Ecto neural progenitor cell (in vitro differentiated cells): ENCODE data around the gene ZRANB1.
"Not testable (repeated sequence)": the region's sequence is repeated elsewhere in the genome, so short reads cannot be mapped to it uniquely, and the experiment has no call there.

Source experiments
- DNase-seq: peaks from one replicate; pipeline ENCODE4 v3.0.0-alpha.2; 2018; ENCODE audit warnings: low spot score

The ZRANB1 gene

DNA sequence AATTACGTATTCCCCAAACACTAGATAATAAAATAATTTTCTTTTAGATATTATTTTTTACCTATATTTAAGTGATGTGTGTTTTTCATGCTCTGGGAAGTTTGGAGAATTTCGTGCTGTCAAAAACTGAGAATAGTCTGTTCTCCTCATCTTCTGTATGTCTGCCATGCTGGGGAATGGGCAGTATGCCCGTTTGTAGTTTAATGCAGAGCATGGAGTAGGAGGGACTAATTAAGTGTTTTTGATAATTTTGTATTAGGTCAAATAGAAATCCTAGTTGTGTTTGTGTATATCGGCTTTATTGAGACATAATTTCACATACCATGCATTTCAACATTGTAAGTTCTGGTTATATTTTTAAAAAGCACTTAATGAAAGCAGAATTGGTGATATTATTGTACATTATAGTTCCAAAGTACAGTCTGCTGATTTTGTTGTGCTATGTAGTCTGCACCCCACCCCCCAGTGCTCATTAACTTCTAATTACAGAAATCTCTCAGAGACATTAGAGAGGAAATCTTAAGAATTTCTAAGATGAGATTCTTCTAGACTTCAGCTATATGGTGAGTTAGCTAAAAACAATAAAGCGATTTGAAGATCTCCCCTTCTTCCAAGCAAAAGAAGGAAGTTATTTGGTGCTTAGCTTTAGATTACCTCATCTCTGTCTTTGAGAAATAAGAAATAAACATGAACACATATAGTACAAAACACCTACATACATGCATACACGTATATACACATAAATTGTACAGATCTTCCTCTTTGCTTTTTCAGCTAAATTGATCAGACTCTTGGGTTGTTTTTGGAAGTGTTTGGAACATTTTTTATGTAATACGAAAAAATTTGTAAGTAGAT is 22.2 kb downstream of the ZRANB1 start:
- DNase-seq, result no peak

DNA sequence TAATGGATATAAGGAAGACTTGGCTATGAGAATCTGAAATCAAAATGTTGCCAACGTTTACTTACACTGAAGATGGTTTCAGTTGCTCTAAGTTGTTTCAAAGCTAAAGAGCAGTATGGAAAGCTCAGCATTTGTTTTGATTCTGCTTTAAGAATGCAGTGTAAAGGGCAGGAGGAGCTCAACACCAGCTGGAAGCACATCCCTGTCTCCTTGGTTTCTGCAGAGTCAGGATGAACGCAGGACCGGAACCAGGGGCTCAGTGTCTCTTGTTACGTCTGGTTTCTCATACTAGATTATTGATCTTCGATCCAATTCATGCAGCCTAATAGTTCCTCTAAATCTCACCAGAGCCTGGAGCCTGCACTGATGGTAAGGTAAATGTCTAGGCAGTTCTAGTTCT is 24.1 kb downstream of the ZRANB1 start:
- DNase-seq, result no peak

DNA sequence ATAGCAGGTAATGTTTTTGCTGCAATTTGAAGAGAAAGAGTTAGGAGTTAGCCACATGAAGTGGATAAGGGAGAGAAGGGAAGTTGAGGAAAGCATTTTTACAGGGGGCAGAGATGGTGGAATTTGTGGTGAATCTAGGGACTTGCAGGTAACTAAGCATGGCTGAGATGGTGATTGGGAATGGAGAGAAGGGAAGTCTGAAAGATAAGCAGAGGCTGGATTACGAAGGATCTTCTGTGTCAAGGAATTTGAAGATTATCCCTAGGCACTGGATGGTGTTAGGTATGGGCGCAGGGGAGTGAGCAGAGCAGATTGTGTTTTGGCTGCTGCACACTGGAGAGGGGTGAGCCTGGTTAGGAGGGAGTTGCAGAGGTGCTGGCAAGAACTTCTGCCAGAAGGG is 25.3 kb downstream of the ZRANB1 start:
- DNase-seq, result no peak

DNA sequence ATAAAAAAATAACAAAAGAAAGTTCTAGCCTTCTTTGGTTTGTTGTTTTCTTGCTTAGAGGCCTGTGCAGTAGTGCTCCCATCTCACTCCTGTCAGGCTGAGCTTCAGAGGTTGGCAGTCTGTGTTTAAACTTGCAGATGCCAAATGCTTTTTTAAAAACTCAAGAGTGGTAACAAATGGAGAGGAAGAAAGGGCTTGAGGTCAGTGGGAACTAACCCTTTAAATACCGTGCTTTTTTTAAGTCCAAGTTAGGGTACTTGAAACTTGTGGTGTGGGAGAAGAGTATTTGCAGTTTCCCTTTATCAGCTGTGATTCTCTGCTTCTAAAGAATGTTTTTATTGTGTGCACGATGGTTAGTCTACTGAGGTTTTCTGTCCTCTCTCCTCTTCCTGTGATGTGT is 29.4 kb downstream of the ZRANB1 start:
- no peak for DNase-seq

DNA sequence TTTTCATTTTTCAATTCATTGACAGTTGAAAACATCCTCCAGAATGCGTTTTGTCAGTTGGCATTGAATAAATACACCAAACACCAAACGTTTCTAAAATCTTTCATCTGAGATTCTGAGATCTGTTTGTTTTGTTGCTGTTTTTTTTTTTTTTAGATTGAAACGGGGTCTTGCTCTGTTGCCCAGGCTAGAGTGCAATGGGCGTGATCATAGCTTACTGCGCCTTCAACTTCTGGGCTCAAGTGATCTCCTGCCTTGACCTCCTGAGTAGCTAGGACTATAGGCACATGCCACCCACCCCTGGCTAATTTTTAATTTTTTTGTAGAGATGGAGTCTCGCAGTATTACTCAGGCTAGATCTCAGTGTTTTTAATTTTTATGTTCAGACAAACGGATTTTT is 30.7 kb downstream of the ZRANB1 start:
- no peak for DNase-seq

DNA sequence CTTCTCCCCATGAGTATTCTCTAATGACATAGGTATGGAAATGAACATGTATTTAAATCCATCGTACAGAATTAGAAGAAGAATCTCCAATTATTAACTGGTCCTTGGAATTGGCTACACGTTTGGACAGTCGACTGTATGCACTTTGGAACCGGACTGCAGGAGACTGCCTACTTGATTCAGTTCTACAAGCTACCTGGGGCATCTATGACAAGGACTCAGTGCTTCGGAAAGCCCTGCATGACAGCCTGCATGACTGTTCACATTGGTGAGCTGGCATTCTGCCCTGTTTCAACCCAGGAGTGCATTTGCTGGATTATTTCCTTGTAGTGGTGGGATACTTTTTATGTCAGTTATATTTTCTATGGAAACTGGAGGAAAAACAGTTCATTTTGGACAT is 32.2 kb downstream of the ZRANB1 start:
- DNase-seq, result no peak

DNA sequence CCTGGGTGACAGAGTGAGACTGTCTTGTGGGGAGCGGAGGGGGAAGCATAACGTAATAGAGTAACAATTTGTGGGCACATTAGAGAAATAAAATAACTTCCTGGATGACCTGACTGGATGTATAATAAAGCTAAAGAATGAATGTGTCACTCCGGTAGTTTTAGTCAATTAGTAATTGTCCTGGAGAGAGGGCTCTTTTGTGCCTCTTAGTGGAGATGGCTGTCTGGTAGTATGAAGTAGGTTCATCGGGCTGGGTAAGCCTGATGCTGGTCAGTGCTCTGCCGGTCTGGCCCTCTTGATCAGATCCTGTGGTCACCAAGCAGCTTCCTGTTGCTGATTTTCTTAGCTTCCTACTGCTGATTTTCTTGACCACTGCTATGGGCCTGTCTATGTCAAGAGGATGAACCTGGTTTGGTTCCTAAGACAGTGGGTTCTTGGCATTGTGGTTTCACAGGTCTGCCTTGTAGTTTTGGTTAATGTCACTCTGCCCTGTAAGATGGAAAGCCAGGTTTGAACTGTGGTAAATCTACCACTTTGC is 34.1 kb downstream of the ZRANB1 start:
- no peak for DNase-seq

DNA sequence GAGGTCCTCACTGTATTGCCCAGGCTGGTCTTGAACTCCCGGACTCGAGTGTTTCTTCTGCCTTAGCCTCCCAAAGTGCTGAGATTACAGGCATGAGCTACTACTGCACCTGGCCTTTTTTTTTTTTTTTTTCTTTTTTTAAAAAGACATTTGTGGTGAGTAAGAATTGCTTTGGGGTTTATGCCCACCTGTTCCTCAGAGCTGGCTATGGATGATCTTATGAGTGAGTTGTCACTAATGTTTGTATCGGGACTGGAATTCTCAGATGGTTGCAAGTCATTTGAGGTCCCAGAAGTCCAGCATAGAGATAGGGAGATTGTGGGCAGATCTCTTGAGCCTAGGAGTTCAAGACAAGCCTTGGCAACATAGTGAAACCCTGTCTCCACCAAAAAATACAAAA is 35.2 kb downstream of the ZRANB1 start:
- no peak for DNase-seq

DNA sequence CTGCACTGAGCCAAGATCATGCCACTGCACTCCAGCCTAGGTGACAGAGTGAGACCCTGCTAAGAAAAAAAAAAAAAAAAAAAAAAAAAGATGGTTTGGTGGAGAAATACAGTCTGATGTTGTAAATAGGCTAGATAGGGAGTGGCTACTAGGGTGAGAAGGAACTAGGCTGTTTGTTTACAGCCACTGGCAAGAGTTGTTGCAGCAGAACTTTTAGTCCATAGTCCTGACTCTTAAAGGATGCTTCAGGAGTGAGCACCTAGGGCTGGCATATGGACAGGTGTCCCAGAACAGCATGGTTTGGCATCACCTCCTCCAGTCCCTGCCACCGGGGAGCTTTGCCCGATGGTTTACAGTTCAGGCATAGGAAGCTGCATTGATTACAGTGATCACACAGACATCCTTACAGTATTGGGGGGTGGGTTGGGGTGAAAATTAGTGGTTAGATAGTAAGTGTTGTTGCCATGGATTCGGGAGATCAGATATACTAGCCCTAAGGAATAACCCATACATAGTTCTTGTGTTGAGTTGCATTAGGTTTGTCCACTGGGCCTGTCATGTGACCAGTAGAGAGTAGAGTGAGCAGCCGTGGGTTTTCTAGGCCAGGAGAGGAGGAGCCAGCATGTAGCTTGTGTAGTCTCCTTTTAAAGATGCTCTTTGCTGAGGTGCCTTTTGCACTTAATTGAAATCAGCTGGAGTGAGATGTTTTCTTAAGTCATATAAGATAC is 35.9 kb downstream of the ZRANB1 start:
- no peak for DNase-seq

DNA sequence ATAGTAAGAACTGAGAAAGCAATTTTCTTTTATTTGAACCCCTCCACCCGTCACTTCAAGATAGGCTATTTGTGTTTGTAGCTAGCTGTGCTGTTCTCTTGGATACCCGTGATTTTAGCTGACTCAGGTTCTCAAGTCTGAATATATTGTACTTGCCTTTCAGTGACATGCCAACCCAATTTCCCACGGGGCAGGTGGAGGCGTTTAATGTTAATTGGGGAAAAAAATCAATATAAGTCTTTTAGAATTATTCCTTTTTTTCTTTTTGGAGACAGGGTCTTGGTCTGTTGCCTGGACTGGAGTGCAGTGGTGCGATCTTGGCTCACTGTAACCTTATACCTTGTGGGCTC is 36.4 kb downstream of the ZRANB1 start:
- no peak for DNase-seq

DNA sequence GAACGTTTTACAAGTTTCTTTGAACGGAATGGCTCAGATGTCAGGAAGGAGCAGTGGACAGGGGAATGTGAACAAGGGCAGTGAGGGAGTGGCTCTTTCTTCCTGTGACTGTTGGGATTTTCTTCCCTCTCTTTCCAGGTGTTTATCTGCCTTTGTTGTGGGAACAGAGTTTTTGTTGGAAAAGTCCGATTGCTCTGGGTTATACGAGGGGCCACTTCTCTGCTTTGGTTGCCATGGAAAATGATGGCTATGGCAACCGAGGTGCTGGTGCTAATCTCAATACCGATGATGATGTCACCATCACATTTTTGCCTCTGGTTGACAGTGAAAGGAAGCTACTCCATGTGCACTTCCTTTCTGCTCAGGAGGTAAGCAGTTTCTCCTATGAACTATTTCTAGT is 41.4 kb downstream of the ZRANB1 start:
- no peak for DNase-seq

DNA sequence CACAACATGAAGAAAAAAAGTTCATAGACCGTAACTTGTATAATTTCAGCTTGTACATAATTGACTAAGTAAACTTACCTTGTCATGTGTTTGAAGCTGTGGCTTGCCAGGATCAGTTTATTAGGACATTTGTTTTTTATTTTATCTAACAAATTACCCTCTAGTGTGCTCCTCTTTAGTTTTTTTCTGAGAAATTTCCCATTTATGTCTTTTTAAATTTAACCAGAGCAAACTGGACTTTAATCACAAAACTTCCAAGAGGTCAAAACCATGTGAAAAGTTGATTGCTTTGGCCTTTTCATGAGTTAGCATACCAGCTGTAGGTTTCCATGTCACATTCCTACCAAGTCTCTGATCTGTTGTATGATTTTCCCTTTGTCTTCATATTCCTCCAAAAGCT is 42.5 kb downstream of the ZRANB1 start:
- DNase-seq, result no peak

DNA sequence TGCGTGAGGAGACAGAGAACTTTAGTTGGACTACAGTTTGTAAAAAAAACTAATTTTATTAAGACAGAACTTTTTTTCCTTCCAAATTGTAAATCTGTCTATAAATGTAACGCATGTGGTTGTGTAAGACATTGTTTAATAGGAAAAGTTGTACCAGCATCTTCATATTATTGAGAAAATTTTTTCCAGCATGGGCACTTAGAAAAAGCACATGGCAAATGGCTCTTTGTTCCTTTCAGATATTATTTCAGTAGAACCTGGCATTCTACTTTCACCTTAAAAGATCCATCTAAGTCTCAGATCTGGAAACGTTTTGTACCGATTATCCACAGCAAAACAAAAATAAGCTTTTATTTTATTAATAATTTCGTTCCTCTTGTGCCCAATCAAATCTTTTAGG is 43.2 kb downstream of the ZRANB1 start:
- DNase-seq, result no peak

DNA sequence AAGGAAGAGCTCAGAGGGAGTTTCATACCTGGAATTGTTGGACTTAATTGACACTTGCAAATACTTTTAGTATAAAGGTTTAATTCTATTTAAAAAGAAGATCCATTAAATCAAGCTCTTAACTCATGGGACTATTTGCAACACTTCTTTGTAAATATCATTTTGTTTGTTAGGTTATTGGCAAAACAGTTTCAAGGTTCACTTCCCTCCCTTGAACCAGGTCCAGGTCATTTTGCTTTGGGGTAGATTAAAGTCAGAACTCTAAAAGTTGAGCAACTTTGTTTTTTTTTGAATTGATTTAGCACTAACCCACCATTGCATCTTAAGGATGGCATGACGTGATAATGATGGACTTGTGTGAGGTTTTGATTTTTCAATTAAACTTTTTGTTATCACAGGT is 45.9 kb downstream of the ZRANB1 start:
- no peak for DNase-seq

DNA sequence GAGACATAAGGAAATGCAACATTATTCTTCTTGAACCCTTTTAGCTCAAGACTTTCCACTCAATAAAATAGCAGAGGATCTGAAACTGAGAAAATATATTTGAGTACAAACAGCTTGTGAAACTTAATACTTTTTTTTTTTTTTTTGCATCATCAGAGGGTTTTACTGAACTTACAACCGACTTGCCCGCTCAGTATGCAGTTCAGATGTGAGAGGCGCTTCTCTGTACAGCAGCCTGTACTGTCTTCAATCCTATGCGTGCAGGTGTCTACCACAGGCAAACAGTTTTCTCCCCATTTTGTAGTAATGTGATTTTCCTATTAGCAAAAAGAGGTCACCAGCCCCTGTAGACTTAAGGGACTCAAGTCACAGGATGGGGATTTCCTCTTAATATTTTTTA is 46.8 kb downstream of the ZRANB1 start:
- not testable (repeated sequence) for DNase-seq

DNA sequence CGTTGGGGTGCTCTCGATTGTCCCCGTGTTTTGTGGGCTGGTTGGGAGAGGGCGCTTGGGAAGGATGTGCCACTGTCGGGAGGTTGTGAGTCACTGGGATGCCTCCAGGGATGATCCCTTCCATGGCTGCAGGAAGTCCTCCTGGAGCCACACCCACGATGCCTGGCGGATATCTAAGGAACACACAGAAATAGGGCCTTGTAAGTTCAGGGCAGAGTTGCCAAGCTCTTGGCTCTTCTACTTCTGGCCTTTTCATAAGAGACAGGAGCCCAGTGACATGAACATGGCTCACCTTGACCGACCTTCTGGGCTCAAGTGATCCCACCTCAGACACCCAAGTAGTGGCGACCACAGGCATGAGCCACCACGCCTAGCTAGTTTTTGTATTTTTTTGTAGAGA is 47.6 kb downstream of the ZRANB1 start:
- no peak for DNase-seq

DNA sequence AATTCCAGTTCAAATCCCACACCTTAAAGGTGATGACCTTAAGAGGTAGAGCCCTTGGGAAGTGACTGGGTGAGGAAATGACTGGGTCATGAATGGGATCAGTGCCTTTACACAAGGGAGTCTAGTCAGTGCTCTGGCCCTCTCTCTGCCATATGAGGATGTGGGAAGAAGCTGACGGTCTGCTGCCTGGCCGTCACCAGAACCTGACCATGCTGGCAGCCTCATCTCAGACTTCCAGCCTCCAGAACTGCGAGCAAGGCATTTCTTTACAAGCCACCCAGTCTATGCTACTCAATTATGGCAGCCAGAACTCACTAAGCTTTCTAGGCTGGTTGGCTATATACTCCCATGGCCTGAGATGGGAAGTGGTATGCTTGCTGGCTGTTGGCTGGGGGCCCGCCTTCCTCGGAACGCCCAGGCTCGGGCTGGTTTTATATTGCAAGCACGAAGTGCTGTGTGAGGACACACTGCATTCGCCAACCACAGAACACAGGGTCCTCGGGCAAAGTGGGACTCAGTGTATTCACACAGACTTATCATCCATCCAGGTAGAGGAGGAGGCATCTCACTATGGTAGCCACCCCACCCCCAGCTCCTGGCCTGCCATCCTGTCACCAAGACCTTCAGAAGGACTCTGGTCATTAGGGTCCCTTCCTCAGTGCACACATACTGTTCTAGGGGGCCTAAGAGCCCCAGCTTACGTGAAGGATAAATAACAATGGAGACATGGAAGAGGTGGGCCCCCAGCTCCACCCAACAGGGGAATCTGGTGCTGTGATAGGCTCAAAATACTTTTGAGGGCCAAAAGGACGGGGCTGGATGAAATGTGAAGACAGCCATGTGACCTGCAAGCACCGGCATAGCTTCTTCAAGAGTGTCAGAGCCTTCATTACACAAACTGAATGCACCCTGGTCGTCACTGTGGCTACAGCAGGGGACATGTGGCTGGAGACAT is 49.0 kb downstream of the ZRANB1 start:
- no peak for DNase-seq

DNA sequence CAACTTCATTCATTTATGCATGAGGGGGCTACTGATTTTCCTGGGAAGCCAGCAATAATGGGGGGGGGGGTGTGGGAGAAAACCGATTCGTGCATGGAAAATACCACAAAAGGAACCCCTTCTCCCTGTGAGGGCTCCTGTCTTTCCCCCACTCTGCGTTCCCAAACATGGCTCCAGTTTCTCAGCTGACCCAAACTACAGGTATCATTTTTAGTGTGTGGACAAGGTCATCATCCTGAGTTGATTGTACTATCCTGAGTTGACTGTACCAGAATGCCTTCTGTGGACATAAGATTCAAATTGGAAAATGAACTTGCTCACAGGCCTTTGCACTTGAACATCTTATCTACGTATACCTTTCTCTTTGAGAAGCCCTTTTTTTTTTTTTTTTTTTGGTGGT is 49.9 kb downstream of the ZRANB1 start:
- DNase-seq, result no peak

DNA sequence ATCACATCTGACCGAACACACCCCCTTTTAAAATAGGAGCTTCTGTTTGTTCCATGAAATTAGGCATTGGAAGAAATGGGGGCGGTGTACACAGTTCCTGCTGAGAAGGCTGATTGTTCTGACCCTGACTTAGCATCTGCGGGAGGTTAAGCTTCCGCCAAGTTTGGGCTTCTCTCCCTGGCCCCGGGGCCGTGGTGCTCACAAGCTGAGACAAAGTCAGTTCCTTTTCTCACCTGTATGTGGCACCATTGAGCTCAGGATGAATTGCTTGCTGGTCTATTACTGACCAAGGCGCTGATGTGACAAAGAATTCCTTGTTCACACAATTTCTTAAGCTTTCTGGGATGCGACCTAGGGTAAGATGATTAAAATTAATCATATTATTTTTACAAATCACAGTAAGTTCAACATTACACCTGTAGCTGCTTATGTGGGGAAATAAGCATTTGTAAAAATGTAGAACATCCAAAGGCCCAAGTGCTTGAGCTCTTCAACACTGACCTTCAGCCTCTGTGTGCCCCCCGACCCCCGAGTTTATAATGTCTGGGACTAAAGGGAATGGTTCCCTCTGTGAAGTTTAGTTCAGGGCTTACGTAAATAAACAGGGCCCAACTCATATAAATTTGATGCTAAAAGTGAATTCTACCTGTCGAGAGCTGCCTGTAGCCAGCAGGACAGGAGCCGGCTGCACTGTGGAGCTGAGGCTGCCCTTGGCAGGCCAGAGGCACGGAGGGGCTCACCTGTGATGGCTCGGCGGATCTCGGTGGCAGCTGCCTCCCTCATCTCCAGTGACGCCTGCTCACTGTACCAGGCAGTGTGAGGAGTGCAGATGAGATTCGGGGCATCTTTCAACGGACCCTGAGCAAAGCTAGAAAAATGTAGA is 50.8 kb downstream of the ZRANB1 start:
- DNase-seq, result peak; percentile 58

DNA sequence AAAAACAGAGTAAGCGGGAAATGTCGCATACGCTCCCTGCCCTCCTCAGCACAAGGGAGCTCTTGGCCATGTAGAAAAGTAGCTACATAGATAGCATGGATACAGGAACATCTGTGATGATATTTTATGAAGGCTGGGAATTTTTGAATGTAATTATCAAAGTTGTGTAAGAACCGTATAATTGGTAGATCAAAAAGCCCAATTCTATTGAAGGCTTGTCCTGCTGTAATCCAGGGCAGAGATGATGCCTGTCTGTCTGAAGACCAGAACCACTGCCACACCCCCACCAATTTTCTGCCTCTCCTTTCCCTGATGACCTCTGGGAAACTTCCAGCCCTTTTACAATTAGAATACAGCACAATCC is 51.4 kb downstream of the ZRANB1 start:
- DNase-seq, result no peak

DNA sequence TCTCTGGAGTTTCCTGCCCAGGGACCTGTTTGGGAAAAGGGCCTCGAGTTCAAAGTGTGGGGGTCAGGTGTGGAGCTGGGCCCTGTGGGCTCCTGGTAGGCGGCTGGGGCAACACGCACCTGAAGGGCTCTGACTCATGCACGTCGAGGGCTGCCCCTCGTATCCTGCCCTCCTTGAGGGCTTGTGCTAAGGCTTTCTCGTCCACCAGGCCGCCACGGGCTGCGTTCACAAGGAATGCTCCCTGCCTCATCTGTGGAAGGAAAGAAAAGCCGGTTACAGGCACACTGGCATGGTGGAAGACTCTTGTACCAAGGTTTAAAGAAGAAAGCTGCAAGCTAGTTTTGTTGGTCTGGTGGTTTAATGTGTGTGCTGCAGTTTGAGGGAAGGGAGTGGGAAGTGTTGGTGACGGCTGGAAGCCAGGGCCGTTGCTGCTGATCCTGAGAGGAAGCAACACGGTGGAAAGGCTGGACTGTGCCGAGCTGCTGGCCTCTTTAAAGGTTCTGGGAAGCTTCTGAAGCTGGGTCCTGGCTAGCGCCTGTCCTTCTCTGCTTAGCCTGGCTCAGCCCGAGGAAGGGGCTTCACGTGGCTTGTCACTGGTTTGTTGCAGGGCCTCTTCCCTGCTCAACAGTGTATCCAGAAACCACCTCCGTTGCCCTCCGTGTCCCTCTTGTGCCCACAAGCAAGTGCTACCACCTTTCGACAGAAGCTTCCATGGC is 52.0 kb downstream of the ZRANB1 start:
- peak; percentile 29 for DNase-seq
